WTC11 (cell line): ENCODE measurements around the gene RNF167. TPM values are rescaled to one million over a fixed set of nuclear protein-coding genes. Genes with fewer than 3 reads are reported as not detected.

ENCODE experiments used
- ATF3 ChIP-seq: sonication (generic); formaldehyde crosslinking; conservative IDR thresholded peaks from 2 replicates; pipeline ENCODE4 v1.8.1; 2022; ENCODE audit warnings: mild to moderate bottlenecking, missing genetic modification reagents
- ATF6 ChIP-seq: sonication (generic); formaldehyde crosslinking; IDR thresholded peaks from 2 replicates; pipeline ENCODE4 v1.8.1; 2023; ENCODE audit warnings: mild to moderate bottlenecking, missing genetic modification reagents
- CBFB ChIP-seq: sonication (generic); formaldehyde crosslinking; IDR thresholded peaks from 2 replicates; pipeline ENCODE4 v1.8.1; 2022; ENCODE audit warnings: mild to moderate bottlenecking, low read depth, missing genetic modification reagents
- CREM ChIP-seq: sonication (generic); formaldehyde crosslinking; IDR thresholded peaks from 2 replicates; pipeline ENCODE4 v1.8.1; 2022; ENCODE audit warnings: mild to moderate bottlenecking, missing genetic modification reagents, moderate library complexity
- E2F1 ChIP-seq: sonication (generic); formaldehyde crosslinking; IDR thresholded peaks from 2 replicates; pipeline ENCODE4 v1.8.0; 2022; ENCODE audit warnings: mild to moderate bottlenecking, missing genetic modification reagents
- E2F4 ChIP-seq: sonication (generic); formaldehyde crosslinking; IDR thresholded peaks from 2 replicates; pipeline ENCODE4 v1.8.1; 2022; ENCODE audit warnings: low read depth, mild to moderate bottlenecking, moderate library complexity, missing genetic modification reagents, borderline replicate concordance
- E2F5 ChIP-seq: sonication (generic); formaldehyde crosslinking; IDR thresholded peaks from 2 replicates; pipeline ENCODE4 v1.8.1; 2022; ENCODE audit warnings: mild to moderate bottlenecking, moderate library complexity, missing genetic modification reagents
- ESRRA ChIP-seq: sonication (generic); formaldehyde crosslinking; IDR thresholded peaks from 2 replicates; pipeline ENCODE4 v1.8.1; 2022; ENCODE audit warnings: mild to moderate bottlenecking, missing genetic modification reagents, borderline replicate concordance
- FOXP1 ChIP-seq: sonication (generic); formaldehyde crosslinking; IDR thresholded peaks from 2 replicates; pipeline ENCODE4 v1.8.0; 2022; ENCODE audit warnings: missing genetic modification reagents, mild to moderate bottlenecking, moderate library complexity, borderline replicate concordance
- FOXP4 ChIP-seq: sonication (generic); formaldehyde crosslinking; IDR thresholded peaks from 2 replicates; pipeline ENCODE4 v1.8.0; 2022; ENCODE audit warnings: mild to moderate bottlenecking, missing genetic modification reagents
- GABPB1 ChIP-seq: sonication (generic); formaldehyde crosslinking; IDR thresholded peaks from 2 replicates; pipeline ENCODE4 v1.8.1; 2023; ENCODE audit warnings: mild to moderate bottlenecking, missing genetic modification reagents
- HMGA2 ChIP-seq: fragments of 250-450 bp; sonication (Bioruptor Pico); IDR thresholded peaks from 2 replicates; pipeline ENCODE4 v1.4.0; 2021; ENCODE audit warnings: mild to moderate bottlenecking, moderate library complexity
- HMGXB4 ChIP-seq: sonication (generic); formaldehyde crosslinking; IDR thresholded peaks from 2 replicates; pipeline ENCODE4 v1.8.1; 2023; ENCODE audit warnings: mild to moderate bottlenecking, moderate library complexity, missing genetic modification reagents
- JAZF1 ChIP-seq: fragments of 250-450 bp; sonication (Bioruptor Pico); IDR thresholded peaks from 2 replicates; pipeline ENCODE4 v1.9.0; 2021; ENCODE audit warnings: moderate library complexity, mild to moderate bottlenecking, inconsistent platforms
- NFE2L1 ChIP-seq: sonication (generic); formaldehyde crosslinking; IDR thresholded peaks from 2 replicates; pipeline ENCODE4 v1.8.1; 2023; ENCODE audit warnings: missing genetic modification reagents
- NFYB ChIP-seq: sonication (generic); formaldehyde crosslinking; conservative IDR thresholded peaks from 2 replicates; pipeline ENCODE4 v1.8.0; 2022; ENCODE audit warnings: low read depth, missing genetic modification reagents
- PRRX2 ChIP-seq: fragments of 250-450 bp; sonication (Bioruptor Pico); IDR thresholded peaks from 2 replicates; pipeline ENCODE4 v1.8.0; 2021; ENCODE audit warnings: mild to moderate bottlenecking
- RELA ChIP-seq: sonication (generic); formaldehyde crosslinking; IDR thresholded peaks from 2 replicates; pipeline ENCODE4 v1.8.1; 2022; ENCODE audit warnings: missing genetic modification reagents, mild to moderate bottlenecking, borderline replicate concordance
- SOX15 ChIP-seq: fragments of 250-450 bp; sonication (Bioruptor Pico); IDR thresholded peaks from 2 replicates; pipeline ENCODE4 v1.9.0; 2021; ENCODE audit warnings: mild to moderate bottlenecking
- TEAD1 ChIP-seq: sonication (generic); formaldehyde crosslinking; IDR thresholded peaks from 2 replicates; pipeline ENCODE4 v1.8.0; 2022; ENCODE audit warnings: mild to moderate bottlenecking, missing genetic modification reagents
- ZNF281 ChIP-seq: sonication (generic); formaldehyde crosslinking; IDR thresholded peaks from 2 replicates; pipeline ENCODE4 v1.8.0; 2023; ENCODE audit warnings: mild to moderate bottlenecking, missing genetic modification reagents
- ZNF317 ChIP-seq: sonication (generic); formaldehyde crosslinking; IDR thresholded peaks from 2 replicates; pipeline ENCODE4 v1.8.1; 2023; ENCODE audit warnings: low read depth, mild to moderate bottlenecking, moderate library complexity, missing genetic modification reagents, borderline replicate concordance
- ZNF423 ChIP-seq: fragments of 250-450 bp; sonication (Bioruptor Pico); IDR thresholded peaks from 2 replicates; pipeline ENCODE4 v2.1.2; 2022; ENCODE audit warnings: mild to moderate bottlenecking, moderate library complexity
- ZNF425 ChIP-seq: fragments of 250-450 bp; sonication (Bioruptor Pico); conservative IDR thresholded peaks from 2 replicates; pipeline ENCODE4 v1.9.0; 2021; ENCODE audit warnings: mild to moderate bottlenecking
- total RNA-seq: library from RNA; stranded (reverse); gene quantifications from 3 replicates; pipeline ENCODE4 v1.2.3, GENCODE V29; 2021

RNF167 gene
- total RNA-seq, 1 experiment from 2014 or later, result 143 TPM

- TF ChIP-seq HMGXB4 (CRISPR knock-in tag) (no peak; the same call in 1 of the 2 replicates), CREM (CRISPR knock-in tag) (no peak), E2F1 (CRISPR knock-in tag) (no peak), ATF3 (CRISPR knock-in tag) (no peak), ZNF281 (CRISPR knock-in tag) (0 out of 2 replicates have a peak, but pooled peaks have one; percentile 60), E2F4 (CRISPR knock-in tag) (no peak), HMGA2 (CRISPR knock-in tag) (no peak), E2F5 (CRISPR knock-in tag) (no peak; the same call in 1 of the 2 replicates), ZNF317 (CRISPR knock-in tag) (no peak), TEAD1 (no peak), ZNF423 (CRISPR knock-in tag) (no peak), CBFB (no peak), SOX15 (CRISPR knock-in tag) (no peak), GABPB1 (CRISPR knock-in tag) (no peak), JAZF1 (no peak), NFYB (CRISPR knock-in tag) (no peak), ATF6 (no peak), ZNF425 (no peak), RELA (no peak), PRRX2 (no peak), FOXP4 (CRISPR knock-in tag) (peak; percentile 49; the same call in 1 of the 2 replicates), NFE2L1 (CRISPR knock-in tag) (0 out of 2 replicates have a peak, but pooled peaks have one; percentile 28), FOXP1 (CRISPR knock-in tag) (no peak), ESRRA (CRISPR knock-in tag) (no peak; the same call in 1 of the 2 replicates)
Observed at GRCh38 chr17:4949321-4950074, 9.4 kb downstream of the RNF167 start (continued).
